GM12872 (cell line): Measurements from ENCODE around the gene SLC12A3.

Source experiments
- TF ChIP-seq, protein P1 (sequence below): IDR thresholded peaks from 3 replicates; pipeline ENCODE4 v1.5.1; 2011; ENCODE audit warnings: low read depth, mild to moderate bottlenecking, low read length, moderate library complexity; ENCODE audit not compliant: insufficient read depth

The SLC12A3 gene

DNA sequence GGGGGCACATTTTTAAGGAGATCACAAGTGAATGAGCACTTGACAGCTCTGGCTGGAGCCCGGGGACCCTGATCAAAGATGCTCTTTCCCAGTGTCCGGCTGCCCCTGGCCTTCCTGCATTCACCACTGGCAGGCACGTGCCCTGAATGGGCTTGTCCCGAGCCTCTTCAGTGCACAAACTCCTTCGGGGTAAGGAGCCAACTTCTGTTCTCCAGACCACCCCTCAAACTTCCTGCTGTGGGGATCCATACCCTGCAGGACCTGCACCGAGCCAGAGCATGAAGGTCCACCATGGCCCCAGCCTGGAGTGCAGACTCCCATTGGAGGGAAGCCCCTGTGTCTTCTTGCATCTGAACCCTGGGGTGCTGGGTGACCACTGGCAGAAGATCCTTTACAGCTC, 9.8 kb upstream of the SLC12A3 start:
- TF ChIP-seq, protein P1, sequence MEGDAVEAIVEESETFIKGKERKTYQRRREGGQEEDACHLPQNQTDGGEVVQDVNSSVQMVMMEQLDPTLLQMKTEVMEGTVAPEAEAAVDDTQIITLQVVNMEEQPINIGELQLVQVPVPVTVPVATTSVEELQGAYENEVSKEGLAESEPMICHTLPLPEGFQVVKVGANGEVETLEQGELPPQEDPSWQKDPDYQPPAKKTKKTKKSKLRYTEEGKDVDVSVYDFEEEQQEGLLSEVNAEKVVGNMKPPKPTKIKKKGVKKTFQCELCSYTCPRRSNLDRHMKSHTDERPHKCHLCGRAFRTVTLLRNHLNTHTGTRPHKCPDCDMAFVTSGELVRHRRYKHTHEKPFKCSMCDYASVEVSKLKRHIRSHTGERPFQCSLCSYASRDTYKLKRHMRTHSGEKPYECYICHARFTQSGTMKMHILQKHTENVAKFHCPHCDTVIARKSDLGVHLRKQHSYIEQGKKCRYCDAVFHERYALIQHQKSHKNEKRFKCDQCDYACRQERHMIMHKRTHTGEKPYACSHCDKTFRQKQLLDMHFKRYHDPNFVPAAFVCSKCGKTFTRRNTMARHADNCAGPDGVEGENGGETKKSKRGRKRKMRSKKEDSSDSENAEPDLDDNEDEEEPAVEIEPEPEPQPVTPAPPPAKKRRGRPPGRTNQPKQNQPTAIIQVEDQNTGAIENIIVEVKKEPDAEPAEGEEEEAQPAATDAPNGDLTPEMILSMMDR: no peak

DNA sequence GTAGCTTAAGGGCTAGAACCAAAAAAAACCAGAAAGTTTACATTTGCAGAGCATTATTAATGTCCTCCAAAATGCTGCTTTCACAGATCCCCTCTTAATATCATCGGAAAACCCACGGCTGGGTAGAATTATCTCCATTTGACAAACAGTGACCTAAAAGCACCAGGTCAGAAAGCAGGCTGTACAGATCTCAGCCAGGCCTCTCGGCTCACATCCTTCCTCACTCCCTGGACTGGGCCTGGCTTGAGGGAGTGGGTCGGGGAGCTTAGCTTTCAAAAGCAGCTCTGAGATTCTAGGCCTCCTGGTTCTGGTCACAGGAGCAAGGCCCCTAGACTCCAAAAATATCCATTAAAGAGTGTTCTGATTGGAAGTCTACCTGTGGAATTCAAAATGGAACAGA, 9.1 kb upstream of the SLC12A3 start:
- TF ChIP-seq, protein P1: no peak

DNA sequence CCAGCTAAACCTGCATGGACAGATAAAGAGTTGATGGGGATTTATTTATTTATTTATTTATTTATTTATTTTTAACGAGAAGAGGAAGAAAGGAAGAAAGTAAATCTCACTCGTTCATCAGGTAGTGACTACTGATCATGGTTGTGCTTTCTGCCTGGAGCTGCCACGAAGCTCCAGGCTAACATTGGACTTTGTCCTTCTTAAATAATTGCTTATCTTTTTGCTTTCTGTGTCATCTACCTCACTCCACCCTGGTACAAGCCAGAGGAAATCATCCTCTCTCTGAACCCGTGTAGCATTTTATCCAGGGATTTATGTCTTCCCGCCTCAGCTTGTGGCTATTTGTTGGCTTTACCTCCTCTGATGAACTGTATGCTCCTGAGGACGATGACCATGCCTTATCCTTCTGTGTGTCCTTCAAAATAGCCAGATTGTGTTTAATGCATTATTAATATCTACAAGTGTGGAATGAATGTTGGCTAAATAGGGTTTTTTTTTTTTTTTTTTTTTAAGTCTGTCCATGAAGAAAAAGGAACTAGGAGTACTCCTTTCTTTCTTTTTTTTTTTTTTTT, 8.0 kb upstream of the SLC12A3 start:
- TF ChIP-seq, protein P1: no peak

DNA sequence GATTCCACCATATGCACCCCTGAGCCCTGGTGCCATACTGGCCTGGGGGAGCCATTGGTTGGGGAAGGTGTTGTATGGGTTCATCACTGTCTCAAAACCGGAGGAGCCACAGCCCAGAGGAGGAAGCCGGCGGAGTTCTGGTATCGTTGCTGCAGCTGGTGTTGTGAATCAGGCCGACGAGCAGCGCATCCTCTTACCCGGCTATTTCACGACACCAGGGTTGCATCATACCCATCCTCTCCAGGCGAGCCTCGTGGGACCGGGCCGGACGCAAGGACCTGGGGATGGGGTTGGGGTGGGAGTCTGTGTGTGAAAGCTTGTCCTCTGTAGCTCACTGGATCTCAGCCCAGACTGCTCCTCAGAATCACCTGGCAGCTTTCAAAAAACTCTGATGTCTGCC, 6.6 kb upstream of the SLC12A3 start:
- TF ChIP-seq, protein P1: no peak

DNA sequence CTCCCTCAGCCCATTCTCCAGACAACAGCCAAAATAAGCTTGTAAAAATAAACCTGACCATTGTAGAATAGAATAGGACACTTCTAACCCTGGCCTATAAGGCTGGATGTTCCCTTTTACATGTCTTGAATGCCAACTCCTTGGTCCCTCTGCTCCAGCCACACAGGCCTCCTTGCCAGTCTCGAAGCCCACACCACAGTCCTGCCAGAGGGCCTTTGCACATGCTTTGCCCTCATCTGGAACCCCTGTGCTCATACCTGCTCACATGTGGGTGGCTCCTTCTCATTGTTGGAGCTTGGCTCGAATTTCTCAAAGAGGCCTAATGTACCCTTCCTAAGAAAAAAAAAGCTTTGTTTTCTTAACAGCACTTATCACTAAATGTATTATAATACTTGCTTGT, 5.4 kb upstream of the SLC12A3 start:
- TF ChIP-seq, protein P1: no peak

DNA sequence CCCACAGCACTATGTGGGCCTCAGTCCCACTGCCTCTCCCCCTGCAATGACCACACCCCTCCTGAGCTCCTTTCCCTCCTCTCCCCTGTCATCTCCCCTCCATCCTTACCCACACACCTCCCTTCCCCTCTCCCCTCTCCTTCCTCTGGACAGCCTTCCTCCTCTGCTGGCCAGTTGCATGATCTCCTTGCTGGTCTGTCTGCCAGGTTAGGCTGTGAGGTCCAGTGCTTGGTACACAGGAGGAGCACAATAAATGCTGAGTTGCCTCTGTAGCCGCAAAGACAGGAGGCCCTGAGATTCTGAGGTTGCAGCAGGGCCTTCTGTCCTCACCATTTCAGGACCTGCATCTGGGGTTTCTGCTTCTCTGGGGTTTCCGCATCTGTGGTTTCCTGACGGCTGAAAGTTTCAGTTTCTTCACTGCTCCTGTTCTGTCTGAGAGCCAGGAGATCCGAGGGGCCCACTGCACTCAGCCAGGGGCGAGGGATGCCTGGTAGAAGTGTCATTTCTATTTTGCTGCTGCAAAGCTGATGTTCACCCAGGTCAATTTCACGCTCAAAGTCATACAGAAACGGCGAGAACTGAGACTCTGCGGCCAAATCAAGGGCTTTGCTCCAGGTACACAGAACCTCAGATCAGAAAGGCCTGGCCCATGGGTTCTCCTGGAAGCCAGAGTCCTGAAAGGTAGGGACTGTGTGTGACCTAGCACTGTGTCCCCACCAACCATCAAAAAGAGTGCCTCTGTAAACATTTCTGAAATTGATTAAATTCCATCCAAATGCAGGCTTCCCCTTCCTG, 4.6 kb upstream of the SLC12A3 start:
- TF ChIP-seq, protein P1: no peak

DNA sequence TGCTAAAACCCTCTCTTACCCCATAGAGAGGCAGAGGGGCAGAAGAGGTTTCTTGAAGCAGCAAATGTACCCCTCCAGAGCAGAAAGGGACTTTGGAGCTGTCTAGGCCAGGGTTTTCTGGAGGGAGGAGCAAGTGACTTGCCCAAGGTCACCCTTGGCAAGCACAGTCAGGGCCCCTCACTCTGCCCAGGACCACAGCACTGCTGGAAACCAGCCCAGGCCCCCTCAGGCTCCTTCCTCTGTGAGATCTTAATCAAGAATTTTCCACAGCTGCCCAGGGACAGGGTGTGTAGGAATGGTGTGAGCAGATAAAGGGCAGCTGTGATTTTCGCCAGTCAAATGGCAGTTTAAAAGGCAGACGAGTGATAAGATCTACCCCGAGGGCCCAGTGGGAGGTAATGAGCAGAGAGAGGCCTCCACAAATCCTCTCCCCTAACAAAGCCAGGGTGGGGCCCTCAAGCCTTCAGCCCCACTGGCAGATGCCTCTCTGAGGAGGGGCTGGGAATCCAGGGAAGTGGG, 3.9 kb upstream of the SLC12A3 start:
- TF ChIP-seq, protein P1: no peak
